SH-SY5Y (cell line): ENCODE measurements around the gene FLT3LG.

ENCODE experiments used
- GATA2 ChIP-seq: IDR thresholded peaks from 2 replicates; pipeline ENCODE4 v1.6.1; 2011; ENCODE audit warnings: mild to moderate bottlenecking, low read depth, low read length
- GATA3 ChIP-seq: IDR thresholded peaks from 2 replicates; pipeline ENCODE4 v1.6.1; 2011; ENCODE audit warnings: low read depth, mild to moderate bottlenecking, low read length, moderate library complexity

FLT3LG gene

GRCh38 chr19:49435670-49436069 lies 38.3 kb upstream of the FLT3LG start:
- TF ChIP-seq GATA3 (no peak), GATA2 (no peak)

GRCh38 chr19:49436381-49437017 lies 37.5 kb upstream of the FLT3LG start:
- no peak for TF ChIP-seq GATA3
- no peak for TF ChIP-seq GATA2

- TF ChIP-seq GATA2 (no peak), GATA3 (no peak)
These were observed 36.8 kb upstream of the FLT3LG start for GRCh38 chr19:49437231-49437630.

- TF ChIP-seq GATA2 (no peak), GATA3 (no peak)
These were observed 35.8 kb upstream of the FLT3LG start for GRCh38 chr19:49438261-49438660.

- TF ChIP-seq GATA3 (no peak), GATA2 (no peak)
These were observed 34.2 kb upstream of the FLT3LG start for GRCh38 chr19:49439836-49440235.

GRCh38 chr19:49440439-49441209 lies 33.4 kb upstream of the FLT3LG start:
- TF ChIP-seq GATA2 = no peak
- TF ChIP-seq GATA3 = no peak

GRCh38 chr19:49441210-49441959 lies 32.6 kb upstream of the FLT3LG start, which contains the start of gene SLC17A7:
Gene SLC17A7 (minus strand): TSS chr19:49441527. CDS start chr19:49441379, 148 bp downstream.
- TF ChIP-seq GATA3 (no peak), GATA2 (no peak)

GRCh38 chr19:49441960-49442350 lies 32.1 kb upstream of the FLT3LG start:
- TF ChIP-seq GATA2 = no peak

GRCh38 chr19:49442354-49442753 lies 31.7 kb upstream of the FLT3LG start:
- TF ChIP-seq GATA3 (no peak), GATA2 (no peak)

GRCh38 chr19:49442771-49443365 lies 31.1 kb upstream of the FLT3LG start:
- TF ChIP-seq GATA3 = no peak
- no peak for TF ChIP-seq GATA2

GRCh38 chr19:49443366-49444099 lies 30.5 kb upstream of the FLT3LG start:
- no peak for TF ChIP-seq GATA2
- TF ChIP-seq GATA3 = no peak

- TF ChIP-seq GATA2 = no peak
- no peak for TF ChIP-seq GATA3
These were observed 28.0 kb upstream of the FLT3LG start for GRCh38 chr19:49445997-49446396.

- TF ChIP-seq GATA2 (no peak), GATA3 (no peak)
These were observed 26.3 kb upstream of the FLT3LG start for GRCh38 chr19:49447485-49448431.

- TF ChIP-seq GATA3 = no peak
These were observed 25.6 kb upstream of the FLT3LG start for GRCh38 chr19:49448432-49448786.
